ENCODE data around the gene PLAAT2. TPM values are rescaled to one million over a fixed set of nuclear protein-coding genes. Genes with fewer than 3 reads are reported as not detected.

Gene PLAAT2
- total RNA-seq, 1 donor from 2014 or later = not detected

- Mint-ChIP-seq H3K4me1 (ENCODE audit: unreplicated experiment) (peaks cover 11% of the 10 kb centered on the region), H3K36me3 (ENCODE audit: unreplicated experiment) (no peaks in the 10 kb centered on the region), H3K27me3 (ENCODE audit: unreplicated experiment) (peaks cover 2% of the 10 kb centered on the region), H3K9me3 (ENCODE audit: unreplicated experiment) (no peaks in the 10 kb centered on the region), H3K4me3 (ENCODE audit: unreplicated experiment) (no peak overlapping the region), H3K27ac (ENCODE audit: unreplicated experiment) (no peak overlapping the region)
- DNase-seq (ENCODE audit: extremely low spot score, unreplicated experiment) = no peak
- TF ChIP-seq CTCF (IDR thresholded peaks at IDR 0.05) = no peak
These were observed 52.0 kb downstream of the PLAAT2 start for GRCh38 chr11:63511048-63511748.

- no peak for DNase-seq (ENCODE audit: extremely low spot score, unreplicated experiment)
- no peaks in the 10 kb centered on the region for H3K9me3 Mint-ChIP-seq (ENCODE audit: unreplicated experiment)
- peaks cover 11% of the 10 kb centered on the region for H3K4me1 Mint-ChIP-seq (ENCODE audit: unreplicated experiment)
- H3K4me3 Mint-ChIP-seq (ENCODE audit: unreplicated experiment) = no peak overlapping the region
- peaks cover 2% of the 10 kb centered on the region for H3K27me3 Mint-ChIP-seq (ENCODE audit: unreplicated experiment)
- no peaks in the 10 kb centered on the region for H3K36me3 Mint-ChIP-seq (ENCODE audit: unreplicated experiment)
- TF ChIP-seq CTCF (IDR thresholded peaks at IDR 0.05) = no peak
- no peak overlapping the region for H3K27ac Mint-ChIP-seq (ENCODE audit: unreplicated experiment)
These were observed 52.7 kb downstream of the PLAAT2 start for GRCh38 chr11:63510360-63511047.

- DNase-seq (ENCODE audit: extremely low spot score, unreplicated experiment) = no peak
- Mint-ChIP-seq H3K9me3 (ENCODE audit: unreplicated experiment) (no peaks in the 10 kb centered on the region), H3K4me3 (ENCODE audit: unreplicated experiment) (no peak overlapping the region), H3K36me3 (ENCODE audit: unreplicated experiment) (no peaks in the 10 kb centered on the region), H3K27me3 (ENCODE audit: unreplicated experiment) (peaks cover 8% of the 10 kb centered on the region), H3K4me1 (ENCODE audit: unreplicated experiment) (peaks cover 11% of the 10 kb centered on the region), H3K27ac (ENCODE audit: unreplicated experiment) (no peak overlapping the region)
- TF ChIP-seq CTCF (IDR thresholded peaks at IDR 0.05) = no peak
These were observed 54.4 kb downstream of the PLAAT2 start for GRCh38 chr11:63508745-63509144.

- H3K27ac Mint-ChIP-seq (ENCODE audit: unreplicated experiment) = no peak overlapping the region
- no peak for DNase-seq (ENCODE audit: extremely low spot score, unreplicated experiment)
- H3K36me3 Mint-ChIP-seq (ENCODE audit: unreplicated experiment) = no peaks in the 10 kb centered on the region
- H3K27me3 Mint-ChIP-seq (ENCODE audit: unreplicated experiment) = peaks cover 8% of the 10 kb centered on the region
- no peak overlapping the region for H3K4me3 Mint-ChIP-seq (ENCODE audit: unreplicated experiment)
- TF ChIP-seq CTCF (IDR thresholded peaks at IDR 0.05) = peak; percentile 24
- H3K4me1 Mint-ChIP-seq (ENCODE audit: unreplicated experiment) = peaks cover 11% of the 10 kb centered on the region
- H3K9me3 Mint-ChIP-seq (ENCODE audit: unreplicated experiment) = no peaks in the 10 kb centered on the region
These were observed 55.2 kb downstream of the PLAAT2 start for GRCh38 chr11:63508009-63508408.

GRCh38 chr11:63507511-63507910, 55.7 kb downstream of the PLAAT2 start:
- Mint-ChIP-seq H3K4me1 (ENCODE audit: unreplicated experiment) (peaks cover 11% of the 10 kb centered on the region), H3K27ac (ENCODE audit: unreplicated experiment) (no peak overlapping the region), H3K4me3 (ENCODE audit: unreplicated experiment) (no peak overlapping the region), H3K27me3 (ENCODE audit: unreplicated experiment) (peaks cover 8% of the 10 kb centered on the region), H3K36me3 (ENCODE audit: unreplicated experiment) (no peaks in the 10 kb centered on the region), H3K9me3 (ENCODE audit: unreplicated experiment) (no peaks in the 10 kb centered on the region)
- TF ChIP-seq CTCF (IDR thresholded peaks at IDR 0.05) = no peak
- DNase-seq (ENCODE audit: extremely low spot score, unreplicated experiment) = no peak

Data from osteocyte (in vitro differentiated cells).